ENCODE measurements around the gene FER.
"Not testable (repeated sequence)": the region's sequence is repeated elsewhere in the genome, so short reads cannot be mapped to it uniquely, and the experiment has no call there.

FER gene

GRCh38 chr5:108899244-108899643 is 151.5 kb downstream of the FER start:
- DNase-seq = not testable (repeated sequence)

DNA sequence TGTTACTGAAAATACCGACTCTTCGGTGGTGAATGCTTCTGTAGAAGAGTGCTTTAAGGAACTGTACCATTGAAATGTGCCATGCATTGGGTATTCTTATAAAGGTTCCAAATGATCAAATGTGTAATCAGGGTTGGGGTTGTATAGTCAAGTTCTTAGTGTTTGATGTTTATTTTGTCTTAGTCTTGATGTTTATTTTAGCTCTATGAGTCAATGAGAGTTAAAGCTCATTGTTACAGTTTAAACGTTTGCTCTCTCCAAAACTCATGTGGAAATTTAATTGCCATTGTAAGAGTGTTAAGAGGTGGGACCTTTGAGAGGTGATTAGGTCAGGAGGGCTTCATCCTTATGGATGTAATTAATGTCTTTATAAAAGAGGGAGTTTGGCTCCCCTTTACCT is 153.0 kb downstream of the FER start:
- DNase-seq = no peak

GRCh38 chr5:108905805-108906204 is 158.1 kb downstream of the FER start:
- DNase-seq = no peak

GRCh38 chr5:108910627-108911026 is 162.9 kb downstream of the FER start:
- no peak for DNase-seq

GRCh38 chr5:108911055-108911454 is 163.4 kb downstream of the FER start:
- no peak for DNase-seq

DNA sequence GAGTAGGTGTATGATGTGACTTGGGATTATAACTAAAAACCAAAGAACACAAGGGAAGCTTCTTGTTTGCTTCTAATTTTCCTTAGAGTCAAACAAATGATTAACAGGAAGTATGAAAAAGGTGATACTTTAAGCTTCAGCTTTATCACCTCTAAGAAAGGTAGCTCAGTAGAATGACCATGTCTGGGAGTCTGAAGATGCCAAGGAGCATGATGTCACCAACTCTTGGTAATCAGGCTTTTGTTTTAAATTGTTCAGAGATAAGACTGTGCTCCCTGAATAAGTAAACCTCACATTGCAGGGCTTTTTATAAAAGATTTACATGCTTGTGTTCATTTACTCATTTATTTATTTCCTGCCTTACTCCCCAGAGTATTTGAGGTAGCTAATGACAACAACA is 169.9 kb downstream of the FER start:
- DNase-seq = no peak

DNA sequence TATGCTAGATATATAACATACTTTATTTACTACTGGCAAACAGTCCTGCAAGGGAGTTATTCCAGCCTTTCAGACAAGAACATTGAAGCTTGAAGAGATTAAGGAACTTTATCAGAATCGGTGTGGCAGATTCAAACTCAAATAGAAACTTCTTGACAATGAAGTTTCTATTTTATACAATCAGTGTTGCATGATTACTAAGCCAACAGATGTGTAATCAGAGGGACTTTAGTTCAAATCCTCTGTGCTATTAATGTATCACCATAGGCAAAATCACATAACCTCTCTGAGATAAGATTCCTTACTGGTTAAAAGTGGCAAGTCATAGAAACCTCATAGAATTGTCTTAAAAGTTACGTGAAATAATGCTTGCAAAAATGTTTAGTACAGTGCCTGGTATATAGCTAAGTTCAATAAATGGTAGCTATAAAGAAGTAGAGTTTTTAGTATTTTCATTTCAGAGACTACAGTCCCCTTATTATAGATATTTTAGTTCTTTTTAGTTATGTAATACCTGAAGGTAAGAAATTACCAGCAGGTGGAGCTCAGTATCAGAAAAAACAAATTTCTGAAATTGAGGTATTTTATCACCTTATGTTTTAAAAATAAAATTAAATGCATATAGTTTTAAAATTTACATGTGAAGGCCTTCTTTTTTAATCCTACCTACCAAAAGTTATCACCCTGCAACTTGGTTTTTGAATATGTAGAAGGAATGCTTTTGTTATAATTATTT is 172.1 kb downstream of the FER start:
- DNase-seq = no peak

DNA sequence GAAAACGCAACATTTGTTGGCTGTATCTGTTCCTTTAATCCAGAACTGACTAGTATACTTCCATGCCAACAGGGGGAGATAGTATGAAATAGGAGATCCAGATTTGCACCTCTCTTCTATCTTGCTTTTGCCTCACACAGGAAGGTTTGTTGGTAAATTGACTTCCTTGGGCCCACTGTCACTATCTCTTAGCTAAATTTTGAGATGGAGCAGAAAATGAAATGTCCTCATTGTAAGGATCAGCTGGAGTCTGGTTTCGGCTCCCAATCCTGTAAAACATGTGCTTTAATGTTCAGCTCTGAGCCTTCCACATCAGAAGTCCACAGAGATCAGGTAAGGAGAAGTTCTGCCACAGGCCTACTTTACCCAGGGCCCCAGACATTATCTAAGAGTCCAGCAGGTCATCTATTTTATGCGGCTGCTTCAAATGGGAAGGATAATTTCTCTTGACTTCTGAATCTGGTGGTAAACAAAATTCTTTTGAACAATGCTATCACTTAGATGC is 176.8 kb downstream of the FER start:
- no peak for DNase-seq

DNA sequence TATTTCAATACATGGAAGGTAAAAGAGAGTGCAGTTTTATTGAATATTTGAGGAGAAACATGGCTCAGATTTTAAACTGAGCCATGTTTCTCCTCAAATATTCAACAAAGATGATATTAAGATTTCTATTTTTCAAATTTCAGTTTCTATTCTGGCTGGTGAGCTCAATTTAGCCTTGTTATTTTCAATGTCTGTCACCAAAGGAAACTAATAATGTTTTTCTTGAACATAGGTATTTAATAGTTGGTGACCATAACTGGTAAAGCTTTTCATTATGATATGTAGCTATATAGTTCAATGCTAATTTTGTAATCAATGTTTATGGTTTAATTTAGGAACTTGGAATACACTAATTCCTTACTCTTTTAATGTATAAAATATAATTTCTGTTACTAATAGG is 177.4 kb downstream of the FER start:
- DNase-seq = no peak

GRCh38 chr5:108930107-108930506 is 182.4 kb downstream of the FER start:
- DNase-seq = no peak

- DNase-seq = no peak
These were observed 187.9 kb downstream of the FER start for GRCh38 chr5:108935611-108936010.

DNA sequence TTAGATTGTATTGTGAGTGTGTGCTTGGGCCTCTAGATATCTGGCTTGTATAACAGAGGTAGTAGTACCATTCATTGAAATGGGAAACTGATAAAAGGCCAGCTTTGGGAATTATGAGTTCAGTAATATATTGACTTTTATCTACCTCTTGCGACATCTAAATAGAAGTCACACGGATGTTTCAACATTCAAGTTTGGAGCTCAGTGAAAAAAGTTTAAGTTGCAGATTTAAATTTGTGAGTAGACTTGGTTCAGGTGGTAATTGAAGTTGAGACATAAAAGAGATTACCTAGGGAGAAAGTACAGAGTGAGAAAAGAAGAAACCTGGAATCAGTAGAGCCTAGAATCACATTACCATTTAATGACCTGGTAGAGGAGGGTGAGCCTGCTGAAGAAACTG is 189.5 kb downstream of the FER start:
- no peak for DNase-seq

GRCh38 chr5:108940506-108940905 is 192.8 kb downstream of the FER start:
- no peak for DNase-seq

GRCh38 chr5:108941746-108942145 is 194.0 kb downstream of the FER start:
- no peak for DNase-seq

DNA sequence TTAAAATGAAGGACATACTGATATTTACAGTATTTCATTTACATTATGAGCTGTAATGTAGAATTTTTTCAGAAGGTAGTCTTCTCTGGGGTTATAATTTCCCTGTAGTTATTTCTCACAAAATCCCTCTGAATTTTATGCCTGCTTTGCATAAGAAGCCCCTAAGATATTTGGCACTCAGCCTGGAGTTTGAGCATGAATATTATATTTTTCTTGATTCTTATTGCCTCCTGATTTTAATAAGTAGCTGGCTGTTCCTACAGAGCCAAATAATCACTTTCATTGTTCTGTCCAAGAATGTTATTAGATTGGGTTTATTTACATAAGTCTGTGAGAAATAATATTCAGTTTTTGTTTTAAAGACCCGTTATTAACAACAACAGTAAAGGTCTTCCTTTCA is 195.0 kb downstream of the FER start:
- DNase-seq = no peak

DNA sequence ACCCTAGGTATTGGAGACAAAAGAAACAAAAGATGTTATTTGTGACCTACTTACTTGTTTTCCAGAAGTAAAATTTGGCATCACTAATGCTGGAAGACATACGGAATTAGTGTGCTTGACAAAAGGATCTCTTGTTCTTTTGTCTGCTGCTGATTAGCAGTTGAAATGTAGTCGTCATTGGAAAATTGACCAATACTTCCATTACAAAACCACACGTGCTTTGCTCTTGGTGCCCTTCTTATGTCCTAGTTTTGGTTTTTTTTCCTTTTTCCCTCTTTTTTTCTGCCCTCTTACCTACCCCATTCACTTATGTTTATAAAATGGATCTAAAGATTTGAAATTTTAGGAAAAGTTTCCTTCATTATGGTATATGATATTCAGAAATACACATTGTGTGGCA is 197.4 kb downstream of the FER start:
- DNase-seq = no peak

DNA sequence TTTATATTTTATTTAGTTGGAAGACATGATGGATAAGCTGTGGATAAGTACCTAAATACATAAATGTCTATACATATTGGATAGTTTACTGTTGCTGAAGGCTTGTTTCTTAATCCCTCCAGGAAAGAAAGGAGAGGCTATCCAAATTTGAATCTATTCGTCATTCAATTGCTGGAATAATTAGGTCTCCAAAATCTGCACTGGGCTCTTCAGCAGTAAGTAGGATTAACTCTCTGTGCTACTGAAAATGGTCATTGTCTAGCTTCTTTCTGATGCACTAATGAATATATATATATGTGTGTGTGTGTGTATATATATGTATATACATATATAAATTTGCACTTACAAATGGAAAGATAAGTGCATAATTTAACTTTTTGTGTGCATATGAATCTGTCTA is 198.3 kb downstream of the FER start:
- DNase-seq = no peak

DNA sequence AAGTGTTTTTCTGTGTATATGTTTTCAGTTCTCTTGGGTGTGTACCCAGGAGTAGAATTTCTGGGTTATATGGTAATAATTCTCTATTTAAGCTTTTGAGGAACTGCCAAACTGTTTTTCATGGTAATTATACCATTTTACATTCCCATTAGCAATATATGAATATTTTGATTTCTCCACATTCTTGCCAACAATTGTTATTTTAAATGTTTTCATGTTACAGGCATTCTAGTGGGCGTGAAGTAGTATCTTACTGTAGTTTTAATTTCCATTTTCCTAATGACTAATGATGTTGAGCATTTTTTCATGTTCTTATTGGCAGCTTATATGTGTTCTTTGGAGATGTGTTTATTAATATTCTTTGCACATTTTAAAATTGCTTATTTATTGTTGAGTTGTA is 199.5 kb downstream of the FER start:
- DNase-seq = no peak

GRCh38 chr5:108950276-108950675 is 202.6 kb downstream of the FER start:
- no peak for DNase-seq

GRCh38 chr5:108953940-108954339 is 206.2 kb downstream of the FER start:
- DNase-seq = no peak

DNA sequence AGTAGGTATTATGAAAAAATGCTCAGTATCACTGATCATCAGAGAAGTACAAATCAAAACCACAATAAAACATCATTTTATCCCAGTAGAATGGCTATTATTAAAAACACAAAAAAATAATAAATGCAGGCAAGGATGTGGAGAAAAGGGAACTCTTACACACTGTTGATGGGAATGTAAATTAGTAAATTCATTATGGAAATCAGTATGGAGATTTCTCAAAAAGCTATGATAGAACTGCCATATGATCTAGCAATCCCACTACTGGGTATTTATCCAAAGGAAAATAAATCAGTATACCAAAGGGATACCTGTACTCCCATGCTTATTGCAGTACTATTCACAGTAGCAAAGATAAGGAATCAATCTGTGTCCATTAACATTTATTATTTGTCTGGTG is 209.6 kb downstream of the FER start:
- no peak for DNase-seq

- no peak for DNase-seq
These were observed 219.2 kb downstream of the FER start for GRCh38 chr5:108966910-108967309.

DNA sequence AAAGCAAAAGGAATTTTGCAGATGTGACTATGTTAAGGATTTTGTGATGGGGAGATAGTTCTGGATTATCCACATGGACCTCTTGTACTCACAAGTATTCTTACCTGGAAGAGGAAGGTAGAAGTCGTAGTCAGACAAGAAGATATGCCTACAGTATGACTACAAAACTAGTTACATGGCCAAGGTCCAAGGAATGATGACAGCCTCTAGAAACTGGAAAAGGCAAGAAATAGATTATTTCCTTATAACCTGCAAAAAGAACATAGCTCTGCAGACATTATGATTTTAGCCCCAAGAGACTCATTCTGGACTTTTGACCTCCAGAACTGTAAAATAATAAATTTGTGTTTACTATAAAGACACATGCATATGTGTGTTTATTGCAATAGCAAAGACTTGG is 226.9 kb downstream of the FER start:
- DNase-seq = no peak

GRCh38 chr5:108975697-108976096 is 228.0 kb downstream of the FER start:
- DNase-seq = no peak

DNA sequence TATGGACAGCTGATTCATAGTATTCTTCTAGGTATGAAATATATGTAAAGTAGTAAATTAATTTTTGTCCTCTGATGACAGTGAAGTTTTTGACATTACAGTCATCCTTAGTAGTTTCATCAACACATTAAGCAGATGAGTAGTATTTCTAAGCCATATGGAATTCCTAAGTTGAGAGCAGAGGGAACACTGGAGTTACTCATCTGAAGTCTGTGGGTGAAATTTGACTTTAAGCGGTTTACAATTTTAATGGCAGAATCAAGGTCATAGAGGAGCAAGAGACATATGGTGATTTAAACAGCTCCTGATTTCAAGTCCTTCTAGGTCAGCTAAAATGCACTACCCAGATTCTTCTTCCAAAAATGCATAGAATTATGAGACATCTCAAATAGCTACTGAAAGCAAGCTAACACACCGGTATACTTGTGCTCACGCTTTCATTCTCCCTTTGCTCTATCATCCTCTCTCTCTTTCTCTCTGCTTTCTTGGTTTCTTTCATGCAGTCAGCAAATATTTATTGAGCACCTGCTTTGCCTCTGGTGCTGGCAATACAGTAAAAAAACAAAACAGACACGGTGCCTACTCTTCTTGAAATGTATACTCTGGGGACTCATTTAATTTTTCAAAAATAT is 235.9 kb downstream of the FER start:
- DNase-seq = no peak

All from stimulated activated CD4-positive, alpha-beta T cell treated with anti-CD3 and anti-CD28 coated beads, Interleukin-12 subunit alpha, Interleukin-12 subunit beta, amount 100 ng/mL, for 4 hours (primary cell).